AG04450 (cell line): Measurements from ENCODE around the gene SLC1A2. TPM values are rescaled to one million over a fixed set of nuclear protein-coding genes. Genes with fewer than 3 reads are reported as not detected.

Experiments
- CTCF ChIA-PET: fragments of 300-600, 350-600 bp; formaldehyde crosslinking; extraction: SDS; loops from one replicate; lab custom pipeline; 2022; ENCODE audit warnings: antibody characterized with exemption, inconsistent platforms; lab: Charles Lee
- POLR2A ChIA-PET: fragments of 350-600 bp; formaldehyde crosslinking; extraction: SDS; loops from one replicate; lab custom pipeline; 2021; ENCODE audit warnings: antibody characterized with exemption, inconsistent platforms; lab: Yijun Ruan, JAX
- DNase-seq: peaks from one replicate; pipeline ENCODE4 v3.0.0-alpha.2; 2011; ENCODE audit warnings: low read depth, low spot score
- H3K27ac ChIP-seq: one replicate; pipeline ENCODE4 v1.5.1; 2012; ENCODE audit warnings: low read depth, low read length, control low read depth
- H3K27me3 ChIP-seq: one replicate; pipeline ENCODE4 v1.6.0; 2012; ENCODE audit warnings: low read length; ENCODE audit not compliant: control insufficient read depth, insufficient read depth
- H3K4me3 ChIP-seq: 2 replicates; pipeline ENCODE4 v1.5.1; 2011; ENCODE audit warnings: mild to moderate bottlenecking, low read depth, low read length, control low read depth
- H3K9me3 ChIP-seq: 2 replicates; pipeline ENCODE4 v1.5.1; 2012; ENCODE audit warnings: low read length; ENCODE audit not compliant: control insufficient read depth, insufficient read depth
- polyA plus RNA-seq: library from polyadenylated mRNA; depleted of rRNA; stranded (reverse); fragments of >200 nt; gene quantifications from 2 replicates; pipeline ENCODE4 v1.2.3, GENCODE V29; 2011
- TF ChIP-seq, protein P1 (sequence below): IDR thresholded peaks from 2 replicates; pipeline ENCODE4 v1.5.1; 2011; ENCODE audit warnings: low read depth, low read length, control low read depth, inconsistent platforms

SLC1A2 gene
- polyA plus RNA-seq, 1 experiment, result 1.1 TPM

DNA sequence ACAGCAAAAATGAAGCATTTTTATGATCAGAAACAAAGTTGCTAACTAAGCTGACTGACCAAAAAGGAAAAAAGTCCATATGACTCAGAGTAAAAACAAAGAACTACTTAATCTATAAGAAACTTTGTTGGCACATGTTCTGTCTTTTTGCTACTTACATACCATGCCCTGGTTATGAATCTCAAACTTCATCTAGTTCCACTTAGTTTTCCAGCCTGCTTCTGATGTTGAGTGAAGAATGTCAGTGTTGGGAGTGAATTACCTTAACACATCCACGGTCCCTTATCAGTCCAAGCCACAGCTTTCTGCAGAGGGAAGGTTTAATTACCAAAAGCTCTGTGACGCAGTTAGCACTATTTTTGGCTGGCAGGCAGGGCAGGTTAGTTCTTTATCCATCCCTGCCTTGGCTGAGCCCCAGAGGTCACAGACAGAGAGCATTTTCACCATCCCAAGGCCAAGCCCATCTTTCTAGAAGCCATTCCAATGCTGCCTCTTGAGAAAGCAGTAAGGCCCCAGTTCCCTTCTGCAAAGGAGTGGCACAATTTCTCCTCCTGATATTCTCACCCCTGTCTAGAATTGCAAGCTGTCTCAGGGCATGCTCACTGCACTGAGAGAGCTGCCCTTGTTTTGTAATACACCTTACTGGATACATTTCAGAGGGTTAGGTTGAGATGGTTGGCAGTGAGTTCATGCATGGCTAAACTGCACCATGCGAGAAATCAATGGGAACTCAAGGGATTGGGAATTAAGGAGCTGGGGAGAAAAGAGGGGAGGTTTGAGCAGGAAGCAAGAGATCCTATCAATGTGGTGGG is 67.1 kb downstream of the SLC1A2 start:
- POLR2A ChIA-PET, result interaction anchor here (1.5 kb wide), 1 partner anchor 12 kb away, joined by 4 read pairs; no protein-coding TSS in a partner anchor
- no peaks in the 10 kb centered on the region for H3K27me3 ChIP-seq
- H3K27ac ChIP-seq, result no peak overlapping the region
- no peak overlapping the region for H3K4me3 ChIP-seq
- CTCF ChIA-PET, result no interaction called here
- H3K9me3 ChIP-seq, result no peaks in the 10 kb centered on the region
- TF ChIP-seq, protein P1, sequence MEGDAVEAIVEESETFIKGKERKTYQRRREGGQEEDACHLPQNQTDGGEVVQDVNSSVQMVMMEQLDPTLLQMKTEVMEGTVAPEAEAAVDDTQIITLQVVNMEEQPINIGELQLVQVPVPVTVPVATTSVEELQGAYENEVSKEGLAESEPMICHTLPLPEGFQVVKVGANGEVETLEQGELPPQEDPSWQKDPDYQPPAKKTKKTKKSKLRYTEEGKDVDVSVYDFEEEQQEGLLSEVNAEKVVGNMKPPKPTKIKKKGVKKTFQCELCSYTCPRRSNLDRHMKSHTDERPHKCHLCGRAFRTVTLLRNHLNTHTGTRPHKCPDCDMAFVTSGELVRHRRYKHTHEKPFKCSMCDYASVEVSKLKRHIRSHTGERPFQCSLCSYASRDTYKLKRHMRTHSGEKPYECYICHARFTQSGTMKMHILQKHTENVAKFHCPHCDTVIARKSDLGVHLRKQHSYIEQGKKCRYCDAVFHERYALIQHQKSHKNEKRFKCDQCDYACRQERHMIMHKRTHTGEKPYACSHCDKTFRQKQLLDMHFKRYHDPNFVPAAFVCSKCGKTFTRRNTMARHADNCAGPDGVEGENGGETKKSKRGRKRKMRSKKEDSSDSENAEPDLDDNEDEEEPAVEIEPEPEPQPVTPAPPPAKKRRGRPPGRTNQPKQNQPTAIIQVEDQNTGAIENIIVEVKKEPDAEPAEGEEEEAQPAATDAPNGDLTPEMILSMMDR, result no peak
- DNase-seq, result no peak

DNA sequence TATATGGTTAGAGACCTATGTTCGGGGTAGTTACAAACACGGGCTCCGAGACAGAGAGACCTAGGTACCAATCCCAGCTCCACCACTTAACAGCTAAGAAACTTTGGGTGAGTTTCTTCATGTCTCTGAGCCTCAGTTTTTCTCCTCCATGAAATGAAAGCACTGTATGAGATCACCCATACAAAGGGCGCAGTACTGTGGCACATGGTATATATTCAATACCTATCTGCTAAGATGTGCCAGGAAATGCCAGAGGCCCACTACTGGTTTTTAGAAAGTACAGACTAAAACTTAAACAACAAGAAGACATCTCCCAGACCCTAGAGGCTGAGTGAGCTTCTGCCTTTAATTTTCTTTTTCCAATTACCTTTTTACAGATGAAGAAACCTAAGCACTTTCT is 69.5 kb downstream of the SLC1A2 start:
- Histone ChIP-seq H3K27ac (no peak overlapping the region), H3K27me3 (no peaks in the 10 kb centered on the region), H3K4me3 (no peak overlapping the region), H3K9me3 (no peaks in the 10 kb centered on the region)
- no peak for DNase-seq
- TF ChIP-seq, protein P1, result no peak
- CTCF ChIA-PET, result no interaction called here
- POLR2A ChIA-PET, result no interaction called here

DNA sequence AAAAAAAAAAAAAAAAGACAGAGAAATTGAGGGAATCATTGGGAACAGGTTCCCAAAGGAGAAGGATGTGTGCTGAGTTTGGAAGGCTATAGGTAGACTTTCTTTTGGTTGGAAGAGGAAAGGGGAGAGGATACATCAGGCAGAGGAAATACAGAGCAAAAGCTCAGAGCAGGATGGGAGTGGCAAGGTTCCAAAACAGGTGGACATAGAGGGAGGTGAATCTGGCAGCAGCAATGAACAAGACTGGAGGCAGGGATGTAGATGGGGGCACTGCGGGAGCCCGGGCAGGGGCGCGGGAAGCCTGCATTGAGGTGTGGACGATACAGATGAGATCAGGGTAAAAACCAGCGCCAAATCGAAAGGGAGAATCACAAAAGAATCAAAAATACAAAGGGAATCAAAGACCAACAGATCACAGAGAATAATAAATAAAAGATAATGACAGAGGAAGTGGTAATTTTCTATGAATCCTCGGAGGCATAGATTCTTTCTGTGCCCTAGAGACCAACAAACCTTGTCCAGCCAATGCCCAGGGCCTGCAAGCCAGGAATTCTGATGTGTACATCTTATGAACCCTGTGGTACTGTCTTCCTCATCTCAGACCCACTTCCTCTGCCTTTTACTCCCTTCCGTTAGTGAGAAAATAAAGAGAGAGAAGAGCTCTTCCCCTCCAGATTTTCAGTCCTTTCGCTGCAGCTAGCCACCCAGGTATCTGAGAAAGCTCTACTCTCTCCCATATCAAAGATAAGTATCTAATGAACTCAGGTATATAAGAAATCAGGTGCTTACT is 70.3 kb downstream of the SLC1A2 start:
- H3K4me3 ChIP-seq, result no peak overlapping the region
- no peak overlapping the region for H3K27ac ChIP-seq
- TF ChIP-seq, protein P1, result no peak
- H3K9me3 ChIP-seq, result no peaks in the 10 kb centered on the region
- no peak for DNase-seq
- no peaks in the 10 kb centered on the region for H3K27me3 ChIP-seq
- POLR2A ChIA-PET, result no interaction called here
- CTCF ChIA-PET, result interaction anchor here (0.6 kb wide), 1 partner anchor 14 kb away, joined by 3 read pairs; no protein-coding TSS in a partner anchor

DNA sequence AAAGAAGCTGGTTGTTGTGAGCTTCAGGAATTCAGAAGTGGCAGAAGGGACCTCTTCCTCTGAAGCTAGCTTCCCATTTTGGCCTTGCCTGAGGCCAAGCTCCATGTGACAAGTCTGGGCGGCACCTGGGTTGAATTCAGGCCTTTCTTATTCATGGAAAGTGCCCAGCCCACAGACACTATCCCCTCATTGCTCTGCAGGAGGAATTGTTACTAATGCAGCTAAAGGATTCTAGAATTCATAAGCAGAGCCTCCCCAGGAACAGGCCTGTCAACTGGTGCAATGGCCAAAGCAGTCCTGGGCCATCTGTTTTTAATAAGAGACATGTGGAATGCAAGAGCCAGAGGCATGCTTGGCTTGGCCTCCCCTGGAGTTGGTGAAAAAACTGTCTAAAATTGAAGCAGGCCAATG is 71.4 kb downstream of the SLC1A2 start:
- Histone ChIP-seq H3K9me3 (no peaks in the 10 kb centered on the region), H3K27me3 (no peaks in the 10 kb centered on the region), H3K27ac (peak overlapping the region; percentile 52), H3K4me3 (no peak overlapping the region)
- DNase-seq, result peak; percentile 61
- ChIA-PET CTCF (interaction anchor here (0.6 to 1.3 kb wide), 2 partner anchors 15 to 44 kb away, joined by 3 read pairs; no protein-coding TSS in a partner anchor), POLR2A (interaction anchor here (1.1 kb wide), 1 partner anchor 11 kb away, joined by 3 read pairs; no protein-coding TSS in a partner anchor)
- TF ChIP-seq, protein P1, result no peak
